Measurements from ENCODE around the gene AP3S2. TPM values are rescaled to one million over a fixed set of nuclear protein-coding genes. Genes with fewer than 3 reads are reported as not detected.

AP3S2 gene
- total and polyA plus RNA-seq, 8 donors = 8.4 to 90.4 (median 24.0) TPM

DNA sequence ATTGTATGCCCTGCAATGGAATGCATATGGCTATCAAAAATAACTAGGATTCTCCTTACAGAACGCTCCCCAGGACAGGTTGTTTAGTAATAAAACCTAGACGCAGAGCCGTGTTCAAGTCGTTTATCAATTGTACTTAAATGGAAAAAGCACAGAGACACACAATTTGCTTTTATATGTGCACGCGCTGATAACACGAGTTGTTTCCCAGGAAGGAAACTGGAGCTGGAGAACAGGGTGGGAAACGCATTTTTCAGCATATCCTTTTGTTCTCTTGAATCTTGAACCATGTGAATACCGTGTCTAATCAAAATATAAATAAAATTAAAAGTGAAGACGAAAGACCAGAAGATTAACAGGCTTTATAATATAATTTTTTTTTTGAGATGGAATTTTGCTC is 75.5 kb downstream of the AP3S2 start:
- no peak for DNase-seq
- intact Hi-C loops (cut with DNase I; ENCODE audit: low total_unique reads) = no loop called here
- Histone ChIP-seq H3K4me3 (no peak overlapping the region), H3K4me1 (peaks cover 13 to 31% (median 21%) of the 10 kb centered on the region in 4 donors), H3K27me3 (peaks cover 0 to 64% (median 22%) of the 10 kb centered on the region in 3 donors), H3K9me3 (peaks cover 0 to 9% (median 7%) of the 10 kb centered on the region in 4 donors), H3K36me3 (no peaks in the 10 kb centered on the region), H3K27ac (no peak overlapping the region)
- TF ChIP-seq, protein P1, sequence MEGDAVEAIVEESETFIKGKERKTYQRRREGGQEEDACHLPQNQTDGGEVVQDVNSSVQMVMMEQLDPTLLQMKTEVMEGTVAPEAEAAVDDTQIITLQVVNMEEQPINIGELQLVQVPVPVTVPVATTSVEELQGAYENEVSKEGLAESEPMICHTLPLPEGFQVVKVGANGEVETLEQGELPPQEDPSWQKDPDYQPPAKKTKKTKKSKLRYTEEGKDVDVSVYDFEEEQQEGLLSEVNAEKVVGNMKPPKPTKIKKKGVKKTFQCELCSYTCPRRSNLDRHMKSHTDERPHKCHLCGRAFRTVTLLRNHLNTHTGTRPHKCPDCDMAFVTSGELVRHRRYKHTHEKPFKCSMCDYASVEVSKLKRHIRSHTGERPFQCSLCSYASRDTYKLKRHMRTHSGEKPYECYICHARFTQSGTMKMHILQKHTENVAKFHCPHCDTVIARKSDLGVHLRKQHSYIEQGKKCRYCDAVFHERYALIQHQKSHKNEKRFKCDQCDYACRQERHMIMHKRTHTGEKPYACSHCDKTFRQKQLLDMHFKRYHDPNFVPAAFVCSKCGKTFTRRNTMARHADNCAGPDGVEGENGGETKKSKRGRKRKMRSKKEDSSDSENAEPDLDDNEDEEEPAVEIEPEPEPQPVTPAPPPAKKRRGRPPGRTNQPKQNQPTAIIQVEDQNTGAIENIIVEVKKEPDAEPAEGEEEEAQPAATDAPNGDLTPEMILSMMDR (IDR thresholded peaks at IDR 0.05) = no peak
- TF ChIP-seq POLR2A (IDR thresholded peaks at IDR 0.05) = no peak
- TF ChIP-seq EP300 (IDR thresholded peaks at IDR 0.05) = no peak
- no peak for TF ChIP-seq POLR2AphosphoS5 (IDR thresholded peaks at IDR 0.05)
- 25 to 45% (median 27%) methylated on average over 10 of the region's 10 CpGs for WGBS, 5 donors

DNA sequence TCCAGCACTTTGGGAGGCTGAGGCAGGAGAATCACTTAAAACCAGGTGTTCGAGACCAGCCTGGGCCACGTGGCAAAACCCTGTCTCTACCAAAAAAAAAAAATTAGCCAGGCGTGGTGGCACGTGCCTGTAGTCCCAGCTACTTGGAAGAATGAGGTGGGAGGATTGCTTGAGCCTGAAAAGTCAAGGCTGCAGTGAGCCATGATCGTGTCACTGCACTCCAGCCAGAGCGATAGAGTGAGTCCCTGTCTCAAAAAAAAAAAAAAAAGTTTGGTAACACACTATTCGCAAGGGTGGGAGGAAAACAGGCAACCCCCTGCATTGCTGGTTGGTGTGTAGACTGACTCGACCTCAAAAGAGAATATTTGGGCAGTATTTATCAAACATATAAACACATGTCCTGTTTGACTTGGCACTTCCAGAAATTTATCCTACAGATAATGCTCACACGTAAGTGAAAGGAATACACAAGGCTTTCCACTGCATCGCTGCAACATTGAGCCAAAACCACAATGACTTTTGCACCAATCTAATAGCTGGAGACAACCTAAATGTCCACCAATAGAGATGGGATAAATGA is 76.0 kb downstream of the AP3S2 start:
- Histone ChIP-seq H3K4me3 (no peak overlapping the region), H3K27me3 (peaks cover 0 to 68% (median 22%) of the 10 kb centered on the region in 3 donors), H3K9me3 (peaks cover 0 to 9% (median 7%) of the 10 kb centered on the region in 4 donors), H3K36me3 (no peaks in the 10 kb centered on the region), H3K27ac (no peak overlapping the region), H3K4me1 (peaks cover 16 to 32% (median 22%) of the 10 kb centered on the region in 4 donors)
- DNase-seq = no peak
- TF ChIP-seq POLR2A (IDR thresholded peaks at IDR 0.05) (no peak), EP300 (IDR thresholded peaks at IDR 0.05) (no peak), POLR2AphosphoS5 (IDR thresholded peaks at IDR 0.05) (no peak)
- TF ChIP-seq, protein P1 (IDR thresholded peaks at IDR 0.05) = no peak
- 39 to 57% (median 39%) methylated on average over 10 of the region's 10 CpGs for WGBS, 5 donors
- intact Hi-C loops (cut with DNase I; ENCODE audit: low total_unique reads) = no loop called here

DNA sequence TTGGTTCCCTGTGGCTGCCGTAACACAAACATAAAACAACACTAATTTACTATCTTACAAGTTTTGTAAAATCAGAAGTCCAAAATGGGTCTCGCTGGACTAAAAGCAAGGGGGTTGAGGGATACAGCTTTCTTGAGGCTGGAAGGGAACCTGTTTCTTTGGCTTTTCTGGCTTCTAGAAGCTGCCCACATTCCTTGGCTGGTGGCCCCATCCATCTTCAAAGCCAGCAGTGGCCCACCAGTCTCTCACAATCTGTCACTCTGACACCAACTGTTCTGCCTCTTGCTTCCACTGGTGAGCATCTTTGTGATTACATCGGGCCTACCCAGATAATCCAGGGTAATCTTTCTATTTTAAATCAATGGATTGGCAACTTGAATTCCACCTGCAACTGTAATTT is 78.0 kb downstream of the AP3S2 start:
- Histone ChIP-seq H3K9me3 (peaks cover 0 to 9% (median 7%) of the 10 kb centered on the region in 4 donors), H3K36me3 (no peaks in the 10 kb centered on the region), H3K27me3 (peaks cover 0 to 59% (median 22%) of the 10 kb centered on the region in 3 donors), H3K4me3 (no peak overlapping the region), H3K4me1 (peaks cover 23 to 40% (median 30%) of the 10 kb centered on the region in 4 donors), H3K27ac (no peak overlapping the region)
- intact Hi-C loops (cut with DNase I; ENCODE audit: low total_unique reads) = no loop called here
- WGBS, 5 donors = 81 to 98% (median 92%) methylated on average over 3 of the region's 3 CpGs
- TF ChIP-seq, protein P1 (IDR thresholded peaks at IDR 0.05) = no peak
- no peak for TF ChIP-seq POLR2AphosphoS5 (IDR thresholded peaks at IDR 0.05)
- TF ChIP-seq EP300 (IDR thresholded peaks at IDR 0.05) = no peak
- TF ChIP-seq POLR2A (IDR thresholded peaks at IDR 0.05) = no peak
- no peak for DNase-seq

DNA sequence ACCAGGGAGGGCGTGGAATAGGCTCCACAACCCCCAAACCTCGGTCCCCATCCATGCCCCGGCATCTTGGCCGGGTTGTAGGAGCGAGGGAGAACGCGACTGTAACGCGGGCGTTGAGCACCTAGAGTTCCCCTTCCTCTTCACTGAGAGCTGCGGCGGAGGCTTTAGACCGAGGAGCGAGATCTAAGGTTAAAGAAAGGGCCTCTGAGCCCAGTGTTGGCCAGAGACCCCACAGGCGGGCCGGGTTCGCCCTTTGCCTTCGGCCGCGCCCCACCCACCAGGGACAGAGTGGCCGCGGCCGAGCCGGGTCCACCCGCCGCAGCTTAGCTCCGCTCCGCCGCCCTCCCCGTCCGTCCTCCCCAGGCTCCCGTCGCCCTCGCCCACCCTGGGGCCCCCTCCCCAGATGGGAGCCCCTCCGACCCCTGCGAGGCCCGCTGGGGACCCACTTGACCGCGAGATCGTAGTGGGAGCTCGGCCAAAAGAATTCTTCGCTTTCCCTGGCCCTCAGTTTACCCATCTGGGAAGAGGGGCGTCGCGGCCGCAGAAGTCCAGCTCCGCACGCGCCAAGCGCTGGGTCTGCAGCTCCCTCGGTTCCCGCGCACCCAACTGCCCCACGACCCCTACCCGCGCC is 79.6 kb downstream of the AP3S2 start:
- 0 to 17% (median 14%) methylated on average over 6 to 56 of the region's 56 CpGs for WGBS, 5 donors
- peaks cover 23 to 44% (median 33%) of the 10 kb centered on the region in 4 donors for H3K4me1 ChIP-seq
- H3K27me3 ChIP-seq = peaks cover 0 to 59% (median 22%) of the 10 kb centered on the region in 3 donors
- intact Hi-C loops (cut with DNase I; ENCODE audit: low total_unique reads) = no loop called here
- H3K27ac ChIP-seq = peak overlapping the region in 4 of 5 donors; percentile 34 to 79 (median 58)
- H3K4me3 ChIP-seq = peak overlapping the region; percentile 44 to 63 (median 56)
- peak in 1 of 2 donors; percentile 31 for DNase-seq
- H3K9me3 ChIP-seq = peaks cover 0 to 9% (median 7%) of the 10 kb centered on the region in 4 donors
- H3K36me3 ChIP-seq = no peaks in the 10 kb centered on the region
- TF ChIP-seq, protein P1 (IDR thresholded peaks at IDR 0.05) = no peak
- TF ChIP-seq EP300 (IDR thresholded peaks at IDR 0.05) (no peak), POLR2AphosphoS5 (IDR thresholded peaks at IDR 0.05) (no peak), POLR2A (IDR thresholded peaks at IDR 0.05) (no peak)
